NCI-H524 (cell line): ENCODE measurements around the gene SEMA4A.
"Not testable (repeated sequence)": the region's sequence is repeated elsewhere in the genome, so short reads cannot be mapped to it uniquely, and the experiment has no call there.

Source experiments
- DNase-seq, 2 experiments: peaks; one replicate each; lab custom pipeline; 2025; lab: John Stamatoyannopoulos, UW

The SEMA4A gene

DNA sequence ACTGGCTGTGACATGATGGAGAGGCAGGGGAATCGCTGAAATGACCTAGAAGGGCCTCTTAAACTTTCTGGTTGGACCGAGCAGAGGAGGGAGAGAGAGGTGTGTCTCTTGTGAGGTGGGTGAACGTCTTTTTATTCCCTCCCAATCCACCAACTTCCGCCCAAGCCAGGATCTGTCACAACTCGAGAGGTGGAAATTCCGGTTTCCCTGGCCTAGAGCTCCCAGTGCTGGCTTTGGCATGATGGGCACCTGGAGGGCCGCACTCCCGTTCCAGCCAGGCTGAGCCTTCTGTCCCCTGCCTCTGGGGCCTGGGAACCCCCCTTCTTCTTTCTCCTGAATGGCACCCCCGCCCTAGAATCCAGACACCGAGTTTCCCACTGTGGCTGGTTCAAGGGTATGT lies at the start of gene SEMA4A:
Gene SEMA4A (plus strand): TSS at position 224 of the 400 bp plus-strand sequence. CDS start 994 bp downstream, outside the sequence.
- DNase-seq = no peak

DNA sequence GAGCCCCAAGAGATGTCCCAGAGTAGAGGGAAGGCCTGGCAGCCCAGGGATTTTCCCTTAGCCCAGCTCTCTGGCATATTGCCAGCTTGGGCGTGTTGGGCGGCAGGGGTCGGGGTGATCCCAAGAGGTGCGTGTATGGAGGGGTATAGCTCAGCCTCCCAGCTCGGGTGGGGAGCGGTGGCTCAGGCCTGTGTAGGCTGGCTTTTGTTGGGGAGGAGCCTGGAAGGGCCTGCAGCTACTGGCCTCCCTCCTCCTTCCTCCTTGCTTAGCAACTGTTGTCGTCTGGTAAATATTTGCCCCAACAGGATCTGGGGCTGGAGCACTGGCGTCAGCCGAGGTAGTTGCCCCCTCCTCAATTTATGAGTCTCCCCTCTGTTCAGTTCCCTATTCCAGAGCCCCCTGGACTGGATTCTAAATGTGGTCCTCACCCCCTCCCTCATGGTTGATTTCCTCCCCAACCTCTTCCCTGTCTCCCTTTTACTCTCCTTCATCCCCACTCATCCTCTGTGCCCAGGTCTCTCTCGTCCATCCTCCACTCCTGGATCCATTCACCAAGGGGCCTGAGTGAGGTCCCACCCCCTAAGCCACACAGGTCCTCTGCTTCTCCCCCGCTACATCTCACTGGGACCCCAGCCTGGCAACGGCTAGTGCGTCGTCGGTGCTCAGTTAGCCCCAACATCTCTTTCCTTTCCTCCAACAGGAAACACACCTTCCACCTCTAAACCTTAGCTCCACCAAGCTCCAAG lies 49.1 kb upstream of the SEMA4A start:
- no peak for DNase-seq

DNA sequence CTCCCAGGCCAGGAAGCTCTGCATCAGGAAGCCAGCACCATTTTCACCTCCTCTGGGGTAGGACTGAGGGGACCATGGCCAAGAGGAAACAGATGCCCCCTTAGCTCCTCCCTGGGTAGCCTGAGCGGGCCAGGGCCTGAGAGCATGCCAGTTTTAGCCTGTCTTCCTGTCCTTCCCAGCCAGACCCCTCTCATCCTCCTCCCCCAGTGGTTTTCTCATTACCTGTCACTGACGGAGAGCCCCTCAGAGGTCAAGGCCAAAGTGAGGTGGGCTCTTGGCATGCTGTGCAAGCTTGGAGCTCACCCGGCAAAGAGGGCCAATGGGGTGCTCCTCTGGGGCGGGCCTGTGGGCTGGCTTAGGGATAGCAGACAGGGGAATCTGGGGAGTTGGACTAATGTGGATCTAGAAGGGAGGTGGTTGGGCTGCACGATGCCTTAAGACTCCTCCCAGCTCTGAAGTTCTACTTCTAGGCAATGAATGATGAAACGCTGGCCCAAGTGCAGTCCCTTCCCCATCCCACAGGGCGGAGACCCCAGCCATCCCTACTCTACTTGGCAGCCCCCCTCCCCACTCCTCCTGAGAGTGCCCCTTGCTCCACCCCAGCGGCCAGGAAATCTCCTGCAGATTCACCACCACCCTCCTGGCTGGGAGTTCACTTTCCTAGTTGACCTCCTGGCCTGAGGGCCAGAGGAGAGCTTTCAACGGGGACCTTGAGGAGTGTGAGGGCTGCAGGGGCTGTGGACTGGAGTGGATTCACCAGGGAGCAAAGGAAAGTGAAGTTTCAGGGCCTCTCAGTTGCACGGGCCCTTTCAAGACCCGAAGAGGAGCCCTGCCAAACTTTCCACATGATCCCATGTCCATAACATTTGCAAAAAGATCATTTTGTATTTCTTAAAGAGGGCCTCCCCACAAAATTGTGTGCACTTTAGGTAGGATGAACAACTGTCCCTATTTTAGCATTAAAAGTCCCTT lies 48.2 kb upstream of the SEMA4A start:
- no peak for DNase-seq

DNA sequence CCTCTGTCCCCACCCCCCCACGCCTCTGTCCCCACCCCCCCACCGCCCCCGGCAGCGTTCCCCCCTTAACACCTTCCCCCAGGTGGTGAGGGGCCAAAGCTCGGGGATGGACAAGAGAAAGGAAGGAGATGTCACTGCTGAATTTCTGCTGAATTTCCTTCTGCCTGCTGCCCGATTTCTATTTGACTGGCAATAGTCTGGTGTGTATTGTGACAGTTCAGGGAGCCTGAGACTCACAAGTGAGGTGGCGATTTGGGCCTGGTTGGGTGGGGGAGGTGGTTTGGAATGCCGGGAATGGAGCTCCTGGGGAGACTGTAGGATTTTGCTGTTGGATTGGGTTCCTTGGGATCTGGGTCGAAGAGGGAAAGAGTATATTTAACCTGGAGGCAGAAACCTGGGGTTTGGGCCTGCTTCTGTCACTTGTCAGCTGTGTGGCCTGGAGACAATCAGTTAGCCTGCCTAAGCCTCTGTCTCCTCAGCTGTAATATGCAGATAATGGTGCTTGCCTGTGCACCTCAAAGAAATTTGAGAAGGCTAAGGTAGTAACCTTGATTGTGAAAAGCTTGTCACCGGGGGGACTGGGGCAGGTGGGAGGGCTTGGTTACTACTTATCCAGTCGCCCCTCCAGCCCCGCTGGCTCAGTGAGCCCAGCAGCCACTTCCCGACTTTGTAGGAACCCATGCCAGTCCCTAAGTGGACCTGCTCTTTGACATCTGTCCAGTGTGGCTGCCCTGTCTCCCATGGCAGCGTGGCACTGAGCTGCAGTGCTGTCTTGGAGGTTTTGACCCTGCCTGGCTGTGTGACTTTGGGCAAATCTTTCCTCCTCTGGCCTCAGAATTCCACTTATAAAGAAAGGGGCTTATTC lies 46.5 kb upstream of the SEMA4A start:
- DNase-seq = no peak

DNA sequence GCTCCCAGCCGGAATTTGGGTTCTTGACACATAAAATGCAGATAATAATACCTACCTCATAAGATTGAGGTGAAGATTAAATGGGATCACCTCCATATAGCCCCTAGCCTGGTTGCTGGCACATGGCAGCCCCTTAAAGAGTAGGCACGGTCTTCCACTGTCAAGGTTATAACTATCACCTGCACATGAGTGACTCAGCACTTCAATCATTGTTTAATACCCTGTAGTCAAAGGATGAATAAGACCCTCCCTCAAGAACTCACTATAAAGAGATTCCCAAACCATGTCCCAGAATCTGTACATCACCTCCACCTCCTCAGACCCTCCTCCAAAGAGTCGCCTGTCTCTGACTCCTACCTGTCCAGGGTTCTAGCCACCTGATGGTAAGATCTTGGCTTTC lies 45.3 kb upstream of the SEMA4A start:
- DNase-seq = no peak

DNA sequence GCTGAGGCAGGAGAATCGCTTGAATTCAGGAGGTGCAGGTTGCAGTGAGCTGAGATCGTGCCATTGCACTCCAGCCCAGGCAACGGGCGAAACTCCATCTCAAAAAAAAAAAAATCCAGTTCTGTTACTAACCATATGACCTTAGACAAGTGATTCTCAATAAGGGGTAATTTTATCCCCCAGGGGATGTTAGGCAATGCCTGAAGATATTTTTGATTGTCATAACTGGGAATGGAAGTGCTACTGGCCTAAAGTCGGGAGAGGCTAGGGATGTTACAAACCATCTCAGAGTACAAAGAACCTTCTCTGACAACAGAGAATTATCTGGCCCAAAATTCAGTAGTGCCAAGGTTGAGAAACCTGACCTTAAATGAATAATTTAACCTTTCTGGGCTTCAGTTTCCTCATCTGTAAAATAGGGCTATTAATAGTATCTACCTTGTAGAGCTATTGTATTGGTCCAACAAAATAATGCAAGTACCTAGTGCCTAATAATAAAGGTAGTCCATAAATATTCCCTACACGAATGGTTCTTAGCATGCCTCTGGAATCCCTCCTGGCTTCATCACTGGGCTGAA lies 44.6 kb upstream of the SEMA4A start:
- DNase-seq = no peak

DNA sequence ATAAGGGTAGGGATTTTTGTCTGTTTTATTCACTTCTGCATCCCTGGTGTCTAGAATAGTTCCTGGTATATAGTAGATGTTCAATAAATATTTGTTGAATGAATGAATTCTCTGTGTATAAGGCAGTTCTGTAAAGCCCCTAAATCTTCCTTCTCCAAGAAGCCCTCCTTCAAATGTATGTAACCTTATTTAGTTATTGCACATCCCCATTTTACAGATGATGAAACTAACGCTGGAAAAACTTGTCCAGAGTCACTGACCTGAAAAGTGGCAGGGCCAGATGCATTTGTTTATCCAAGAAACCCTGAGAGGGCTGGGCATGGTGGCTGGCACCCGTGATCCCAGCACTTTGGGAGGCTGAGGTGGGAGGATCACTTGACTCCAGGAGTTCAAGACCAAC lies 43.1 kb upstream of the SEMA4A start:
- no peak for DNase-seq

DNA sequence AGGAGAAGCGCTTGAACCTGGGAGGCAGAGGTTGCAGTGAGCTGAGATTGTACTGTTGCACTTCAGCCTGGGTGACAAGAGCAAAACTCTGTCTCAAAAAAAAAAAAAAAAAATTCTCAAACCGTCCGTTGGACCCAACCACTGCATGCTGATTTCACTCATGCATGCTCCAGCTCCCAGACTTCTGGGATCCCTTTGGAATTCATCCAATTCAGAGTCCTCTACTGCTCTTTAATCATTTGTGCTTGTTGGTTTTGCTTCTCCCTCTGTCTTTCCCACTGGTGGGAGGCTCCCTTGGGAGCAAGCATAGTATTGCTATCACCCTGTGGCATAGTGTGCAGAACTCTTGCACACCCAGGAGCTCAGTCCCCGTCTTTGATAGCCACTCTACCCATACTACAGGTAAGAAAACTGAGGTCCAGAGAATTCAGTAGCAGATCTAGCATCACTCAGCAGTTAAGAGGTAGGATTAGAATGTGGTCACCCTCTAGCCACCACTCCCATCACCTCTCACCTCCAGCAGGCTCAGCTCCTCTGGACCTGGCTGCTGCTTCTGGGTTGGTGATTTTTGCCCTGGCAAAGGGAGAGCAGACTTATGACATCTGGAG lies 41.9 kb upstream of the SEMA4A start:
- no peak for DNase-seq

DNA sequence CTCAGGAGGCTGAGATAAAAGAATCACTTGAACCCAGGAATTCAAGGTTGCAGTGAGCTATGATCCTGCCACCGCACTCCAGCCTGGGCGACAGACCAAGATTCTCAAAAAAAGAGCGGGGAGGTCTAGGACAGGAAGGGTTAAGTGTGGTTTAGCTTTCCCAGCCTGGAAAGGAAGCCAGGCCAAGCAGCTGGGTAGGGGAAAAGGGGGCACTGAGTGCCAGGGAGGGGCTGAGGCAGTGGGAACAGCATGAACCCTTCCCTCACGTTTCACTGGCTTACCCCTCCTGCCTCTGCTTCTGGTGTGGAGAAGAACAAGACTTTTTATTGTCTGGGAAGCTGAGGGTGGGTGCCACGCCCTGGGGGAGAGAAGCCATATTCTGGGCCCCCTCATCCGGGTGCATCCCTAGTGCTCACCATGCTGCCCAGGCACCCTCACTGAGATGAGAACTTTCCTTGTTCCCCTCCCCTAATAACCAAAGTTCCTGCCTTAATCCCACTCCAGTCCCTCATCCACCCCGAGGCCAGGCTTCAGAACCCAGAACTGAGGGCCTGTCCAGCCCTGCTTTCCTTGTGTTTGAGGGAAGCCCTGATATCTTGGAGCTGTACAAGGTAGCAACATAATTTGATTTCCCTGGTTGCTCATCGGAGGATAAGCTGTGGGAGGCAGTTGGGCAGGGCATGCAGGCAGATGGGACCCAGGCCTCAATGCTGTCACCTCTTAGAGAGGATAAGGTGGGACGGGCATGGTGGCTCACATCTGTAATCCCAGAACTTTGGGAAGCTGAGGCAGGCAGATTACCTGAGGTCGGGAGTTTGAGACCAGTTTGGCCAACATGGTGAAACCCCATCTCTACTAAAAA lies 40.9 kb upstream of the SEMA4A start:
- no peak for DNase-seq

DNA sequence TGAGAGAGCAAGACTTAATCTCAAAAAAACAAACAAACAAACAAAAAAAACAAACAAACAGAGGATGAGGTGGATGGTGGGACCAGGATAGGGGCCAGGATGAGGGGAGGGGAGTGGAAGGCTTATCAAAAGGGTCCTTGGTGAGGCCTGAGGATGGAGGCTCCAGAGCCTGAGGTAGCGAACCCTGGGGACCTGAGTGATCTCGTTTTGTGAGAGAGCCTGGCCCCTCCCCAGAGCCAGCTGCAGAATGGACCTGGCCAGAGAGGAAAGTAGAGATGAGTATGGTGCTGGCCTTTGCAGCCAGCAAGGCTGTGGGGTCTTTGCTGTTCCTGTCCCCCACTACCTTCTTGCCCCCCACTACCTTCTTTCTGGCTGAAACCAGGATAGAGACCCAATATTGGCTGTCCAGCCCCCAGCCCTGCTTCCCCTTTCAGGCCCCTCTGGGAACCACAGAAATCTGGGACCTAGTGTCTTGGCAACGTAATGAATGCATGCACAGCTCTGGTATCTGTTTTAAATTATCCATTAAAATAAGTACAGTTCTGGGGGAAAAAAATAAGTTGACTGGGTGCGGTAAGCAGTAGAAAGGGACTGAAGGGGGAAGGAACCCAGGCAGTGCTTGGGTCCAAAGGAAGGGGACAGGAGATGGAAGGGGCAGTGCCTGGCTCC lies 40.0 kb upstream of the SEMA4A start:
- DNase-seq = no peak

DNA sequence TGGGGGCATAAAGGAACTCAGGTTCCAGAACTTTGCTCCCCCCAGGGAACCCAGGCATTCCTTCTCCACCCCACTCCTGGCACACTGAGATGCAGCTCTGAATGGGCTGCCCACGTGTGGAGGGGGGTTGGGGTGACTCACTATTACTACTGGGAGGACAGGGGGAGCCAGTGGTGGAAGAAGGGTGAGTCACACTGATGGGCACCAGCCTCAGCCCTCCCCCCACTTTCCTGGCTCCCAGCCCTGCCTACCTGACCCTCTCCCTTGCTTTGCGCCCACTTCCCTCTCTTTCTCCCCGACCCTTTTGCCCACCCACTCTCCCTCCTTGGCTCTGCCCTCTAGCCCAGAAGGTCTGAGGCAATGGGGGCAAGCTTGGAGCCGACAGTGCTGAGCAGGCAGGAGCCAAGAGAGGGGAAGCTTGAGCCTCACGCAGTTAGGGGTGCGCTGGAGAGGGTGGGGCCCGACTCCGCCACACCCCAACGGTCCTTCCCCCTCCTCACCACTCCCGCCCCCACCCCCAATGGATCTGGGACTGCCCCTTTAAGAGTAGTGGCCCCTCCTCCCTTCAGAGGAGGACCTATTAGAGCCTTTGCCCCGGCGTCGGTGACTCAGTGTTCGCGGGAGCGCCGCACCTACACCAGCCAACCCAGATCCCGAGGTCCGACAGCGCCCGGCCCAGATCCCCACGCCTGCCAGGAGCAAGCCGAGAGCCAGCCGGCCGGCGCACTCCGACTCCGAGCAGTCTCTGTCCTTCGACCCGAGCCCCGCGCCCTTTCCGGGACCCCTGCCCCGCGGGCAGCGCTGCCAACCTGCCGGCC lies 39.1 kb upstream of the SEMA4A start, which contains the start of gene LMNA:
Gene LMNA (plus strand): TSS at position 611 of the 818 bp plus-strand sequence. CDS start 208 bp downstream, outside the sequence.
- DNase-seq = no peak

DNA sequence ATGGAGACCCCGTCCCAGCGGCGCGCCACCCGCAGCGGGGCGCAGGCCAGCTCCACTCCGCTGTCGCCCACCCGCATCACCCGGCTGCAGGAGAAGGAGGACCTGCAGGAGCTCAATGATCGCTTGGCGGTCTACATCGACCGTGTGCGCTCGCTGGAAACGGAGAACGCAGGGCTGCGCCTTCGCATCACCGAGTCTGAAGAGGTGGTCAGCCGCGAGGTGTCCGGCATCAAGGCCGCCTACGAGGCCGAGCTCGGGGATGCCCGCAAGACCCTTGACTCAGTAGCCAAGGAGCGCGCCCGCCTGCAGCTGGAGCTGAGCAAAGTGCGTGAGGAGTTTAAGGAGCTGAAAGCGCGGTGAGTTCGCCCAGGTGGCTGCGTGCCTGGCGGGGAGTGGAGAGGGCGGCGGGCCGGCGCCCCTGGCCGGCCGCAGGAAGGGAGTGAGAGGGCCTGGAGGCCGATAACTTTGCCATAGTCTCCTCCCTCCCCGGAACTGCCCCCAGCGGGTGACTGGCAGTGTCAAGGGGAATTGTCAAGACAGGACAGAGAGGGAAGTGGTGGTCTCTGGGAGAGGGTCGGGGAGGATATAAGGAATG lies 38.4 kb upstream of the SEMA4A start:
- no peak for DNase-seq

DNA sequence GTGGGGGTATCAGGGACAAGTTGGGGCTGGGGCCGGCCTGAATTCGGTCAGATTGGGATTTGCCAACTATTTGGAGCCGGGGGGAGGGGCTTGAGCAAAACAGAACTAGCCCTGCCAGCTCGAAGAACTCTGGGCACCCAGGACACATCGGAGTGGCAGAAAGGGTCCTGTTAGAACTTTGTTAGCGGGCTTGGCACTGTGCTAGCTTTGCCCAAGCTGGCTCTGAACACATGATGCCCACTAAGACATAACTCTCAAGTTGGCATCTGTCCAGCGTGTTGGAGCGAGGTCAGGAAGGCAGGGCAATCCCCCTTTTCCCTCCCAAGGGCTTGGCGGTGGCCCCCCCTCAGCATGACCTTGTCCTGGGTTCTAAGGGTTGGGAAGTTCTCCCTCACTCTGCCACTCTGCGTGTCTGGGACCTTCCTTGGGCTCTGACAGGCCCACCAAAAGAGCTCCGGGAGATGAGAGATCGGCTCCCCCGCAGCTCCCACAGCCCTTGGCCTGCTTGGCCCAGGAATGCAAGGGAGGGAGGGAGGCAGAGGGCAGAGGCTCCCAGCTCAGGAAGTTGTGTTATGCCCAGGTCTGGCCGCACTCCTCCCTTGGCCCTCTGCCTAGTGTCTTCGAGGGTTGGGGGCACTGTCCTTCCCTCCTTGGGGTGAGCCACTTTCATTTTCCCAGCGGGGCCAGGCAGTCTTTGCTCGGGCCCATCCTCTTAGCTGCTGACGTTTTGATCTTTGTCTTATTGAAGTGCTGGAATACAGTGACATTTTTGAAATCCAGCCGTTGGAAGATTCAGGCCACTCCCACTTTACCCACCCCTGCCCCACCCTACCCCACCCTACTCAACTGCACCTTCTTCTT lies 37.6 kb upstream of the SEMA4A start:
- DNase-seq = no peak

DNA sequence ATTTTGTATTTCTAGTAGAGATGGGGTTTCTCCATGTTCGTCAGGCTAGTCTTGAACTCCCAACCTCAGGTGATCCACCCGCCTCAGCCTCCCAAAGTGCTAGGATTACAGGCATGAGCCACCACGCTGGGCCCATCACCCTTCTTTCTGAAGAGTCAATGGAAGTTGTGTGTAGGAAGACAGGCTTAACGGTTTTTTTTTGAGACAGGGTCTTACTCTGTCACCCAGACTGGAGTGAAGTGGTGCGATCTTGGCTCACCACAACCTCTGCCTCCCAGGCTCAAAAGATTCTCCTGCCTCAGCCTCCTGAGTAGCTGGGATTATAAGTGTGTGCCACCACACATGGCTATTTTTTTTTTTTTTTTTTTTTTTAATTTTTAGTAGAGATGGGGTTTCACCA lies 36.7 kb upstream of the SEMA4A start:
- DNase-seq = not testable (repeated sequence)

DNA sequence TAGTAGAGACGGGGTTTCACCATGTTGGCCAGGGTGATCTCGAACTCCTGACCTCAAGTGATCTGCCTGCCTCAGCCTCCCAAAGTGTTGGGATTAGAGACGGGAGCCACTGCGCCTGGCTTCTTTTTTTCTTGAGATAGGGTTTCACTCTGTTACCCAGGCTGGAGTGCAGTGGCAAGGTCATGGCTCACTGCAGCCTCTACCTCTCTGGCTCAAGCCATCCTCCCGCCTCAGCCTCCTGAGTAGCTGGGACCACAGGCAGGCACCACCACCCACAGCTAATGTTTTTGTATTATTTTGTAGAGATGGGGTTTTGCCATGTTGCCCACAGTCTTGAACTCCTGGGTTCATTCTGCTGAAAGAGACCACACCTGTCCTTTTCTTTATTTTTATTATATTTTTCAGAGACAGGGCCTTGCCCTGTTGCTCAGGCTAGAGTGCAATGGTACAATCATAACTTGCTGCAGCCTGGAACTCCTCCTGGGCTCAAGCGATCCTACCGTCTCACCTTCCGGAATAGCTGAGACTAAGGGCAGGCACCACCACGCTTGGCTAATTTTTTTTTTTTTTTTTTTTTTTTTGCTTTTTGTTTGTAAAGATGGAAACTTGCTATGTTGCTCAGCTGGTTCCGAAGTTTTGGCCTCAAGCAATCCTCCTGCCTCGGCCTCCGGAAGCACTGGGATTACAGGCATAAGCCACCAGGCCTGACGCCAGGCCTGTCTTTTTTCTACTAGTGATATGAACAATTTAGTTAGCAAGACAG lies 35.8 kb upstream of the SEMA4A start:
- no peak for DNase-seq

DNA sequence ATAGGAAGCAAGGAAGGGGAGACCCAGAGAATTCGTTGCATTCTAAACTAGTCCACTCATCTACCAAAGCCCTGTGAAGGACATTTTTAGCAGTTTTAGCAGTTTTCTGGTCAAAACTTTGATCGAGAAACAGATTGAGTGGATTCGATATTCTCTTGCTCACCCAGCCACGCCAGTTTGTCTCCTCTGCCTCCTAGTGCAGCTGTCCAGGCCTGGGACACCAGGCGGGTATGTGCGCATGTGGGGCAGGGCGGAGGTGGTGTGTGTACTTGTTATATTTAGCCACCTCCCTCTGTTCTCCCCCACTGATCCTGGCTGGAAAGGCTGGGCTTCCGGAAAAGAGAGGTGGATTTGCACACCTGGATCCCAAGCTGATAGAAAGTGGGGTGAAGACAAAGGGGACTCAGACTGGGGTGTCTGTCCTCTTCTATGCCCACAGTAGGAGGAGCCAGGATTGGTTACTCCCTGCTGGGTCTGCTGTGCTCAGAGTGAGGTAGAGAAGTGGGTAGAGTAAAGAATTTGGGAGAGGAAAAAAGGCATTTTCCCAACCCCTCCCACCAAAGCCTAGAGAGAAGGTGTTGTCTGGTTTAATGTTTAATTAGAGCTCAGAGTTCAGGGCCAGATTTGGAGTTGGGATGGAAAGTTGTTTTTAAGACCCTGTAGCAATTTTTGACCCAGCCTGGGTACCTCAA lies 35.1 kb upstream of the SEMA4A start:
- no peak for DNase-seq
